PC-3 (cell line): Measurements from ENCODE around the gene SERPINA4. TPM values are rescaled to one million over a fixed set of nuclear protein-coding genes. Genes with fewer than 3 reads are reported as not detected.
A peak's percentile ranks its signal among the peaks of the same experiment; 100 is the strongest.

ENCODE experiments used
- ATAC-seq: fragments of 200-7000 bp; cut with Tn5 transposase; 2 replicates; pipeline ENCODE4 v1.9.1; 2020; ENCODE audit warnings: mild to moderate bottlenecking, moderate library complexity
- BruUV-seq: library from RNA; stranded (reverse); fragments of 400-500 nt; replicated peaks from 2 replicates; lab custom pipeline; 2021; lab: Mats Ljungman, UMichigan
- CTCF ChIA-PET: fragments of 300-600 bp; sonication (Branson Sonifier 250); formaldehyde crosslinking; loops from one replicate; lab custom pipeline; 2022; ENCODE audit warnings: antibody characterized with exemption; lab: Charles Lee
- POLR2A ChIA-PET: fragments of 300-600 bp; sonication (Branson Sonifier 250); formaldehyde crosslinking; loops from one replicate; lab custom pipeline; 2022; ENCODE audit warnings: antibody characterized with exemption; ENCODE audit not compliant: unreplicated experiment; lab: Charles Lee
- DNase-seq: peaks from one replicate; pipeline ENCODE4 v3.0.0-alpha.2; 2015
- H2AFZ ChIP-seq: fragments of 300-600 bp; sonication (generic); 2 replicates; pipeline ENCODE4 v1.6.0; 2016; ENCODE audit warnings: antibody characterized with exemption, low read length
- H3F3A ChIP-seq: fragments of 300-600 bp; sonication (generic); one replicate; pipeline ENCODE4 v1.6.0; 2017; ENCODE audit warnings: antibody characterized with exemption, low read length, control low read depth, mild to moderate bottlenecking; ENCODE audit not compliant: unreplicated experiment
- H3K27ac ChIP-seq: fragments of 300-600 bp; sonication (generic); 2 replicates; pipeline ENCODE4 v1.5.1; 2016; ENCODE audit warnings: mild to moderate bottlenecking, low read length
- H3K27me3 ChIP-seq: fragments of 300-600 bp; sonication (generic); 2 replicates; pipeline ENCODE4 v1.6.1; 2016; ENCODE audit warnings: low read length, mixed read lengths
- H3K36me3 ChIP-seq: fragments of 300-600 bp; sonication (generic); 2 replicates; pipeline ENCODE4 v1.6.1; 2016; ENCODE audit warnings: low read depth, mixed run types, low read length, mixed read lengths
- H3K4me1 ChIP-seq: fragments of 300-600 bp; sonication (generic); 2 replicates; pipeline ENCODE4 v1.5.1; 2016; ENCODE audit warnings: low read length; ENCODE audit not compliant: insufficient read depth
- H3K4me2 ChIP-seq: fragments of 300-600 bp; sonication (generic); 2 replicates; pipeline ENCODE4 v1.6.0; 2016; ENCODE audit warnings: low read length
- H3K4me3 ChIP-seq: fragments of 300-600 bp; sonication (generic); 2 replicates; pipeline ENCODE4 v1.5.1; 2016; ENCODE audit warnings: mild to moderate bottlenecking, low read length, mixed read lengths
- H3K79me2 ChIP-seq: fragments of 300-600 bp; sonication (generic); 2 replicates; pipeline ENCODE4 v1.6.1; 2017; ENCODE audit warnings: low read length, mixed read lengths
- H3K9ac ChIP-seq: fragments of 300-600 bp; sonication (generic); 2 replicates; pipeline ENCODE4 v1.6.0; 2016; ENCODE audit warnings: mild to moderate bottlenecking, low read length
- H3K9me2 ChIP-seq: fragments of 300-600 bp; sonication (generic); replicated peaks from 2 replicates; pipeline ENCODE4 v1.6.1; 2016; ENCODE audit warnings: mixed run types, low read length, mixed read lengths
- H3K9me3 ChIP-seq: fragments of 300-600 bp; sonication (generic); 2 replicates; pipeline ENCODE4 v1.6.1; 2016; ENCODE audit warnings: low read length, mixed read lengths
- H4K20me1 ChIP-seq: fragments of 300-600 bp; sonication (generic); 2 replicates; pipeline ENCODE4 v1.6.1; 2016; ENCODE audit warnings: low read length, mixed read lengths
- CTCF ChIP-seq: fragments of 300-600 bp; sonication (generic); conservative IDR thresholded peaks from 2 replicates; pipeline ENCODE4 v1.5.1; 2017; ENCODE audit warnings: antibody characterized with exemption, low read depth, mild to moderate bottlenecking, low read length
- EZH2 ChIP-seq: fragments of 300-600 bp; sonication (generic); IDR thresholded peaks from one replicate; pipeline ENCODE4 v1.6.1; 2017; ENCODE audit warnings: antibody characterized with exemption, mild to moderate bottlenecking, low read length; ENCODE audit not compliant: unreplicated experiment
- EZH2phosphoT487 ChIP-seq: fragments of 300-600 bp; sonication (generic); IDR thresholded peaks from 2 replicates; pipeline ENCODE4 v1.6.1; 2018; ENCODE audit warnings: mild to moderate bottlenecking, antibody characterized with exemption, low read length, borderline replicate concordance
- intact Hi-C: fragments of 100-400 bp; cut with micrococcal nuclease; formaldehyde crosslinking; loops from 2 replicates; pipeline ENCODE4 v1.9.0; 2023
- total RNA-seq: library from RNA; depleted of rRNA; stranded (reverse); fragments of >200 nt; gene quantifications from 2 replicates; pipeline ENCODE4 v1.2.3, GENCODE V29; 2014

The SERPINA4 gene
- total RNA-seq, 1 experiment from 2014 or later, result not detected

DNA sequence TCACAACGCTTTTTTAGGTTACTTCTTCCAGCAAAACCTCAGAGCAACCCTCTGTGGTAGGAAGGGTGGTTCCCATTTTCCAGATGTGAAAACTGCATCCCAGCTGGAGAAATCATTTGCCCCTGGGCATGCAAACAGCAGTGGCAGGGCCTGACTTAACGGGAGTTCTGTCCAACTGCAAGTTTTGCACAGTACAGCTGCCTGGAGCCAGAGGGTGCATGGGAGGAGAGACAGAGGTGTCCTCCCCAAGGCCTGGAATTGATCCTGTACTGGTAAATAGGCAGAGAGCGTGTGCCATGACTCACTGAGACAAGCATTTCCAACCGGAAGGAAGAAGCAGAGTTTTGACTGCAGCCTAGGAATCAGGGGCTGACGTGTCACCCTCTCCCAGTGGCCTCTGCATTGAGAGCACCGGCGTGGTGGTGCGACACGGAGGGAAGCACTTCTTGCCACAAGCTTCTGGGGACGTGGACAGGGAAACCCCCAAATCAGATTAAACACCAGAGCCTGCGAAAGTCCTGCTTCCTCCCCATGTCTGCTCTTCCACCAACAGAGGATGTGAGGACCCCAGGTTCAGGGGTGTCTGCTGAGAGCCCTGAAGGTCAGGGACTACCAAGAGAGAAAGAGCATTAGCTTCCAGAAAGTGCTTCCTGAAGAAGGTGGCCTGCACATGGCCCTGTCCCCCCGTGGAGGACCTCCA lies 19.0 kb upstream of the SERPINA4 start:
- Histone ChIP-seq H3K79me2 (no peaks in the 10 kb centered on the region), H3K4me1 (no peaks in the 10 kb centered on the region), H3K9me3 (no peaks in the 10 kb centered on the region), H3K9me2 (no peaks in the 10 kb centered on the region), H4K20me1 (no peaks in the 10 kb centered on the region), H3F3A (no peaks in the 10 kb centered on the region), H3K27ac (no peak overlapping the region), H3K27me3 (no peaks in the 10 kb centered on the region), H3K36me3 (no peaks in the 10 kb centered on the region), H2AFZ (no peak overlapping the region), H3K4me3 (no peak overlapping the region), H3K9ac (no peak overlapping the region), H3K4me2 (no peak overlapping the region)
- no peak for ATAC-seq
- CTCF ChIA-PET, result no interaction called here
- peak; percentile 27 for DNase-seq
- BruUV-seq, result no TSS peak
- intact Hi-C loops, result no loop called here
- TF ChIP-seq EZH2 (no peak), EZH2phosphoT487 (no peak), CTCF (no peak)
- POLR2A ChIA-PET, result no interaction called here

DNA sequence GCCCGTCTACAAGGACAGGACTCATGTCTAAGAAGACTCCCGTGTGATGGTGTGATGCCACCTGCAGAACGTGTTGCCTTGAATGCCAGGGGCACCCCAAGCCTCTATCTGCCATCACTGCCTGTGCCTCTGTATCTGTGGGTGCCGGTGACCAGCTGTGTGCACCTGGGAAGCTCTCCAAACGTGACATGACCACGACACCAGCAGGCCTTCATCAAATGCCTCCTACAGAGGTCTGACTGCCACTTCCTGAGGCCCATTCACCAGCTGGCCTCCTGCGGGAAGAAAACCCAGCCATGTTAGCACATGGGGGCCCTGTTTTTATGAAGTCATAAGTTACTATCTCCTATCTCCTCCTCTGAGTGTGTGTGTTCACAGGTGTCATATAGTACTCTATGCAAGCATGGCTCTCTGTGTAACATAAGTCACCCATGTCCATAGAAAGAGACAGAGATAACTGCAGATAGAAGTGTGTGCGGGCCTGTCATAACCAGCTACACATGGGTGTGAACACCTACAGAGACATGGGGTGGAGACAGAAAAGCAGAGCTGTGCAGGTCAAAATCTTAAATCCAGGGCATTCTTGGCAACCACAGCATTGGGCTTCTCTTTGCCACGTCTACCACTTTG lies 18.3 kb upstream of the SERPINA4 start:
- no peak for ATAC-seq
- no peaks in the 10 kb centered on the region for H3K9me3 ChIP-seq
- DNase-seq, result no peak
- no peaks in the 10 kb centered on the region for H3K9me2 ChIP-seq
- BruUV-seq, result no TSS peak
- no peak overlapping the region for H3K4me2 ChIP-seq
- ChIA-PET POLR2A (no interaction called here), CTCF (no interaction called here)
- no peak overlapping the region for H3K9ac ChIP-seq
- H3K27me3 ChIP-seq, result no peaks in the 10 kb centered on the region
- H3K27ac ChIP-seq, result no peak overlapping the region
- no peaks in the 10 kb centered on the region for H3F3A ChIP-seq
- no peak overlapping the region for H3K4me3 ChIP-seq
- H3K36me3 ChIP-seq, result no peaks in the 10 kb centered on the region
- TF ChIP-seq EZH2 (no peak), EZH2phosphoT487 (no peak), CTCF (no peak)
- no peaks in the 10 kb centered on the region for H3K79me2 ChIP-seq
- intact Hi-C loops, result no loop called here
- no peaks in the 10 kb centered on the region for H4K20me1 ChIP-seq
- H2AFZ ChIP-seq, result no peak overlapping the region
- H3K4me1 ChIP-seq, result no peaks in the 10 kb centered on the region
